ENCODE data around the gene OLR1.
"Not testable (repeated sequence)": the region's sequence is repeated elsewhere in the genome, so short reads cannot be mapped to it uniquely, and the experiment has no call there.

OLR1 gene

GRCh38 chr12:10194160-10194670 lies 22.3 kb upstream of the OLR1 start:
- DNase-seq (ENCODE audit: low read depth, low spot score): no peak
- ChIA-PET CTCF (interaction anchor here (0.8 to 1.9 kb wide), 4 partner anchors 12 to 53 kb away, joined by 3 to 11 read pairs (median 3); partner anchors contain the start of gene GABARAPL1), POLR2A (interaction anchor here (1.5 kb wide), 1 partner anchor 19 kb away, joined by 4 read pairs; the partner anchor contains the start of gene GABARAPL1)
- TF ChIP-seq CTCF (IDR thresholded peaks at IDR 0.05; ENCODE audit: insufficient read depth, low read length, missing control alignments): no peak
- no peak overlapping the region for H3K4me3 ChIP-seq (ENCODE audit: low read depth, low read length)

- no peak for DNase-seq (ENCODE audit: low read depth, low spot score)
- TF ChIP-seq CTCF (IDR thresholded peaks at IDR 0.05; ENCODE audit: insufficient read depth, low read length, missing control alignments): no peak
- H3K4me3 ChIP-seq (ENCODE audit: low read depth, low read length): no peak overlapping the region
- POLR2A ChIA-PET: interaction anchor here (1.0 kb wide), 1 partner anchor 20 kb away, joined by 3 read pairs; the partner anchor contains the start of gene OLR1
- CTCF ChIA-PET: interaction anchor here (0.8 to 3.5 kb wide), 6 partner anchors 11 to 48 kb away, joined by 3 to 59 read pairs (median 7); no protein-coding TSS in a partner anchor
These were observed 19.9 kb upstream of the OLR1 start for GRCh38 chr12:10191865-10192264.

- ChIA-PET POLR2A (no interaction called here), CTCF (interaction anchor here (0.6 to 3.5 kb wide), 11 partner anchors 8 to 66 kb away, joined by 3 to 59 read pairs (median 5); partner anchors contain the start of gene OLR1)
- H3K4me3 ChIP-seq (ENCODE audit: low read depth, low read length): no peak overlapping the region
- peak; percentile 86 for TF ChIP-seq CTCF (IDR thresholded peaks at IDR 0.05; ENCODE audit: insufficient read depth, low read length, missing control alignments)
- DNase-seq (ENCODE audit: low read depth, low spot score): no peak
These were observed 18.8 kb upstream of the OLR1 start for GRCh38 chr12:10190558-10191388.

GRCh38 chr12:10189653-10190052 lies 17.7 kb upstream of the OLR1 start:
- no peak overlapping the region for H3K4me3 ChIP-seq (ENCODE audit: low read depth, low read length)
- ChIA-PET CTCF (interaction anchor here (0.8 to 3.5 kb wide), 9 partner anchors 15 to 179 kb away, joined by 3 to 59 read pairs (median 6); partner anchors contain the start of genes CLEC12B, CLEC9A and OLR1), POLR2A (interaction anchor here (0.6 kb wide), 1 partner anchor 151 kb away, joined by 3 read pairs; no protein-coding TSS in a partner anchor)
- TF ChIP-seq CTCF (IDR thresholded peaks at IDR 0.05; ENCODE audit: insufficient read depth, low read length, missing control alignments): no peak
- no peak for DNase-seq (ENCODE audit: low read depth, low spot score)

GRCh38 chr12:10186958-10187357 lies 15.0 kb upstream of the OLR1 start:
- H3K4me3 ChIP-seq (ENCODE audit: low read depth, low read length); DNase-seq (ENCODE audit: low read depth, low spot score); POLR2A ChIA-PET: not testable (repeated sequence)
- CTCF ChIA-PET: interaction anchor here (1.5 kb wide), 2 partner anchors 27 to 34 kb away, joined by 5 to 15 read pairs; no protein-coding TSS in a partner anchor

GRCh38 chr12:10186299-10186698 lies 14.4 kb upstream of the OLR1 start:
- DNase-seq (ENCODE audit: low read depth, low spot score): no peak
- ChIA-PET CTCF (no interaction called here), POLR2A (no interaction called here)
- no peak overlapping the region for H3K4me3 ChIP-seq (ENCODE audit: low read depth, low read length)
- TF ChIP-seq CTCF (IDR thresholded peaks at IDR 0.05; ENCODE audit: insufficient read depth, low read length, missing control alignments): no peak

Data from AG04449 (cell line).